ENCODE results near the gene TRIM28.

DNA sequence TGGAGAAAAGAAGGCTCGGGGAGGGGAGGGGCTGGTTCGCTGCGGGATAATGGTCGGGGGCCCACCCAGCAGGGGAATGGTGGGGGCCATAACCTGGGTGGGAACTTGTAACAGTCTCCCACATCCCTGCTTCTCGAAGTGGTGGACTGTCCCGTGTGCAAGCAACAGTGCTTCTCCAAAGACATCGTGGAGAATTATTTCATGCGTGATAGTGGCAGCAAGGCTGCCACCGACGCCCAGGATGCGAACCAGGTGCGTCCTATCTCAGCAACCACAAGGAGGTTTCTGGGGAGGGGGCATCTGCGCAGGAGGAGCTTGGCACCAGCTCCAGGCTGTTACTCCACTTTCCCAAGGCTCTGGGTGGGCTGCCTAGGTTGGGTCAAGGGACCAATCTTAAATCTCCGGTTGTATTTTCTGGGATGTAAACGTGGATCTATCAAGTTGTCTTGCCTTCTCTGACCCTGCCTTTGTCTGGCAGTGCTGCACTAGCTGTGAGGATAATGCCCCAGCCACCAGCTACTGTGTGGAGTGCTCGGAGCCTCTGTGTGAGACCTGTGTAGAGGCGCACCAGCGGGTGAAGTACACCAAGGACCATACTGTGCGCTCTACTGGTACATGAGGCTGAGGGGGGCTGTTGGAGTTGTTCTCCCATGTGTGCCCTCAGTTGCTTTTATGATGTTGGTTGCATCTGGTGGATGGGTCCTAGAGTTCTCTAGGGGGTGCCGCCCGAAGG, 1.6 kb downstream of the TRIM28 start:
- TF ChIP-seq, protein P1, sequence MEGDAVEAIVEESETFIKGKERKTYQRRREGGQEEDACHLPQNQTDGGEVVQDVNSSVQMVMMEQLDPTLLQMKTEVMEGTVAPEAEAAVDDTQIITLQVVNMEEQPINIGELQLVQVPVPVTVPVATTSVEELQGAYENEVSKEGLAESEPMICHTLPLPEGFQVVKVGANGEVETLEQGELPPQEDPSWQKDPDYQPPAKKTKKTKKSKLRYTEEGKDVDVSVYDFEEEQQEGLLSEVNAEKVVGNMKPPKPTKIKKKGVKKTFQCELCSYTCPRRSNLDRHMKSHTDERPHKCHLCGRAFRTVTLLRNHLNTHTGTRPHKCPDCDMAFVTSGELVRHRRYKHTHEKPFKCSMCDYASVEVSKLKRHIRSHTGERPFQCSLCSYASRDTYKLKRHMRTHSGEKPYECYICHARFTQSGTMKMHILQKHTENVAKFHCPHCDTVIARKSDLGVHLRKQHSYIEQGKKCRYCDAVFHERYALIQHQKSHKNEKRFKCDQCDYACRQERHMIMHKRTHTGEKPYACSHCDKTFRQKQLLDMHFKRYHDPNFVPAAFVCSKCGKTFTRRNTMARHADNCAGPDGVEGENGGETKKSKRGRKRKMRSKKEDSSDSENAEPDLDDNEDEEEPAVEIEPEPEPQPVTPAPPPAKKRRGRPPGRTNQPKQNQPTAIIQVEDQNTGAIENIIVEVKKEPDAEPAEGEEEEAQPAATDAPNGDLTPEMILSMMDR (IDR thresholded peaks at IDR 0.05): no peak
- TF ChIP-seq POLR2AphosphoS5 (IDR thresholded peaks at IDR 0.05; ENCODE audit: insufficient read depth in 1 of 2, low read depth in 1 of 2): no peak
